MM.1S (cell line): ENCODE measurements around the gene PRSS58.

Experiments
- EZH2 ChIP-seq: fragments of 300-600 bp; sonication (generic); optimal IDR thresholded peaks from 2 replicates; pipeline ENCODE3; 2017; ENCODE audit warnings: low read depth, mild to moderate bottlenecking, antibody characterized with exemption, low read length, mixed read lengths
- EZH2phosphoT487 ChIP-seq: fragments of 300-600 bp; sonication (generic); IDR thresholded peaks from 2 replicates; pipeline ENCODE4 v1.6.1; 2018; ENCODE audit warnings: antibody characterized with exemption, low read length
- TF ChIP-seq, protein P1 (sequence below): fragments of 300-600 bp; sonication (generic); IDR thresholded peaks from 2 replicates; pipeline ENCODE4 v1.5.1; 2016; ENCODE audit warnings: antibody characterized with exemption, low read length, mixed read lengths

- TF ChIP-seq, protein P1, sequence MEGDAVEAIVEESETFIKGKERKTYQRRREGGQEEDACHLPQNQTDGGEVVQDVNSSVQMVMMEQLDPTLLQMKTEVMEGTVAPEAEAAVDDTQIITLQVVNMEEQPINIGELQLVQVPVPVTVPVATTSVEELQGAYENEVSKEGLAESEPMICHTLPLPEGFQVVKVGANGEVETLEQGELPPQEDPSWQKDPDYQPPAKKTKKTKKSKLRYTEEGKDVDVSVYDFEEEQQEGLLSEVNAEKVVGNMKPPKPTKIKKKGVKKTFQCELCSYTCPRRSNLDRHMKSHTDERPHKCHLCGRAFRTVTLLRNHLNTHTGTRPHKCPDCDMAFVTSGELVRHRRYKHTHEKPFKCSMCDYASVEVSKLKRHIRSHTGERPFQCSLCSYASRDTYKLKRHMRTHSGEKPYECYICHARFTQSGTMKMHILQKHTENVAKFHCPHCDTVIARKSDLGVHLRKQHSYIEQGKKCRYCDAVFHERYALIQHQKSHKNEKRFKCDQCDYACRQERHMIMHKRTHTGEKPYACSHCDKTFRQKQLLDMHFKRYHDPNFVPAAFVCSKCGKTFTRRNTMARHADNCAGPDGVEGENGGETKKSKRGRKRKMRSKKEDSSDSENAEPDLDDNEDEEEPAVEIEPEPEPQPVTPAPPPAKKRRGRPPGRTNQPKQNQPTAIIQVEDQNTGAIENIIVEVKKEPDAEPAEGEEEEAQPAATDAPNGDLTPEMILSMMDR, result no peak
- TF ChIP-seq EZH2 (no peak), EZH2phosphoT487 (no peak)
Observed at GRCh38 chr7:142275028-142275427, 17.2 kb upstream of the PRSS58 start.
